Right forelimb (tissue), 1 donor: ENCODE measurements around the gene CPA3.

Experiments
- DNase-seq: peaks from one replicate; pipeline ENCODE4 v3.0.0-alpha.2; 2018

CPA3 gene

DNA sequence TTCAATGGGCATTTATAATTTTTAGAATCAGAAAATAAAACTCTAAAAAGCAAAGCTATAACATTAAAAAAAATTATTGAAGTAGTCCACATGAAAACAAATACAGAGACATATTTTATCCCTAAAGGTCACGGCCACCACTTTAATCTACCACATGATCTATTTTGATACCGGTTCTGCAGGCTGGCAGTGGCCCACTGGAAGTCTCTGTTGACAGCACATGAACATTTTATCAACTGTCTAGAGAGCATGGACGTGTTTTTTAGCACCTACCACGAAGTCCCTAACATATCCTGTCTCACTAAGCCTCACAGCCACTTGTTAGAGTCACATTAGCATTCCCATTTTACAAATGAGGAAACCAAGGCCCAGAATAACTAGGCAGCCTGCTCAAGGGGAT, 1.8 kb upstream of the CPA3 start:
- no peak for DNase-seq

DNA sequence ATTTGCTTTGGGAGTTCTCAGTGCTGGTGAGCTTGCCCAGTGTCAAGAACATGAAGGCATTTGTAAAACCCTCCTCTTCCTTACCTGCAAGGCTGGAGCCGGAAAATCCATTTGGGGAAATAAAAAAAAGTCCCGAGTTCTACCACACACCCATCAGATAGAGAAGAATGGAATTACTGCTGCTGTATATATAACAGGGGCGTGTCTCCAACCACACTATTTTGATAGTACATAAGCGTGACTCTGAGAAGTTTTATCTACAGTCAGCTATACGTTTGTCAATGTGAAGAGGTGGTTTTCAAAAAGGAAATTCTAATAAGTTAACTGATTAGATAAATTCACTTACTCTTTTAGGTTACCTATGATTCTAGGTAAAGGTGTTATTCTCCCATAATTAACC, 1.3 kb upstream of the CPA3 start:
- no peak for DNase-seq

DNA sequence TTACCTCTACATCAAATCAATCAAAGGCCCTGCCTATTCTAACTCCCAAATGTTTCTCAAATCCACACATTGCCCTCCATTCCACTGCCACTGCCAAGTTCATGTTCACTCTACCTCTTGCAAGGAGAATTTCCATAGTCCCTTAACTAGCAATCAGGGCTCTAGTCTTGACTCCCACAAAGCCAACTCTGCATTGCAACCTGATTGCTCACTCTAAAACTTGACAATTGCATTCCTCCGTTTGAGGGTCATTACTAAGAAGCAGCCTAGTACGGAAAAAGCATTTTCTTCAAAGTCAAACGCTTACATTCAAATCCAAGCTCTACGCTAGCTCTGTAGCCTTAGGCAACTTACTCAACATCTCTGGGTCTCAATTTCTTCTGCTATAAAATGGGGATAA, 1.2 kb downstream of the CPA3 start:
- DNase-seq: no peak

DNA sequence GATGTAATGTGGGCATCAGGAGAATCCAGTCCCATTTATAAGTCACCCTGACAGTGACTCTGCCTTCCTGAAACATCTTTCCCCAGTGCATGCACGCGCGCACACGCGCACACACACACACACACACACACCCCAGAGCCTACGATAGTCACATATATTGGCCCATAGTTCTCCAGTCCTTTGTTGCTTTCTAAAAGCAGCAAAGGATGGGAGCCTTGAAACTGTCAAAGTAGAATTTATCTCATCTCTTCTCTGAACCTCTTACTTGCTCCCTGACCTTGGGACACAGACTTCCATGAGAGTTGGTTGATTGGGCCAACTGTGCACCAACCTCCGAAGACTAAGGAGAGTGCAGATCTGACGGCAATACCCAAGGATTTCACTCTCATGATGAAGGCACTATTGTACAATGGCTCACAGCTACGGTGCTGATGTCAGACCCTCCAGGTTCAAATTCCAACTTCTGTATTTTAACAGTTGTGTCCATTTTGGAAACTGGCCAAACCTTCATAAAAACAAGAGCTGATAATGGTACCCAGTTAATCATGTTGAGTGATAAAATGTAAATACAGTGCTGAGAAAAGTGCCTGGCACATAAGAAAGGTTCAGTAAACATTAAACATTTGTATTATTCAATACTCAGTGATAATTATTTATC, 8.3 kb downstream of the CPA3 start:
- DNase-seq: no peak

DNA sequence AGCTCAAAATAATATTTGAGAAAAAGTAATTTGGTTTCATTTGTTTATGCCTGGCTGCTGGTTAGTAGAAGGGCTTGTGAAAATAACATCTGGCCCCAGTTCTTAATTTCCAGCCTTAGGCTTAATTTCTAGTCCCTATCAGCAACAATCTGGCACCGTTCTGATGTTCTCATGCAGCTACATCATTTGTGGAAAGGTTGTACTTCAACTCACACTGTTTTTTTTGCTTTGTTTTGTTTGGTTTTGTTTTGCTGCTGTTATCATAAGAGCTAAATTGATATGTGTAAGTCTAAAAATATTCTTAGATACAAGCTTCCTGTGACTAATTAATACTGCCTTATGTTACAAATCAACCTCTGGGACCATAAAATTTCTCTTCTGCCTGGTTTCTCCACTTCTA, 8.9 kb downstream of the CPA3 start:
- DNase-seq: no peak

DNA sequence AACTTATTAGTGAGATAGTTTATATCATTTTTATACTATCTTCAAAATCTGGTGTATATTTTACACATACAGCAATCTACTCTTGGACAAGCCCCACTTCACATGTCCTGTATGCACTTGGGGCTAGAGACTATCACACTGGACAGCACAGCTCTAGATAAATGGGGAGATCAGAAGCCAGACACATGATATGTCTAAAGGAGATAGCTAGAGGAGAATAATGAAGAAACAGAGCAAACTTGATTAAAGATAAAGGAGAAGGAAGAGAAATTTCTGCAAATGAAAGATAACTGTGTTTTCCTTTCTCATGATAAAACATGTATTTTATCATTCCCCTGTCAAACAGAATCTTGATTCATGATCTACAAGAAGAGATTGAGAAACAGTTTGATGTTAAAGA, 13.0 kb downstream of the CPA3 start:
- DNase-seq: no peak

DNA sequence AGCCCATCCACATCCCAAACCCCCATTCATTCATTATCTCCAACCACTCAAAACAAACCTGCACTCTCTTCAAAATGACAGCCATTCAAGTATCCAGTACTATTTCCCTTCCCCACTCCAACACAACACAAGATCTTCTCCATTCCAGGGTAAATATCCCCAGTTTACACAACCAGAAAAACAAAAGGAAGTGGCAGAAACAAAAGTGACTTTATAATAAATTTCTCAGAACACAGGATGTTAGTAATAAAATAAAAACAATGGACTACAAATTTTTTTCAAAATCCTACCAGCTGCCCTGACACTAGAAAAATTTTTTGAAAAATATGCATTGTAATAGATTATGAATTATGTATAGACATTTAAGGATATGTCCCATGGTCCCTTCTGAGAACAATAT, 14.2 kb downstream of the CPA3 start:
- DNase-seq: no peak

DNA sequence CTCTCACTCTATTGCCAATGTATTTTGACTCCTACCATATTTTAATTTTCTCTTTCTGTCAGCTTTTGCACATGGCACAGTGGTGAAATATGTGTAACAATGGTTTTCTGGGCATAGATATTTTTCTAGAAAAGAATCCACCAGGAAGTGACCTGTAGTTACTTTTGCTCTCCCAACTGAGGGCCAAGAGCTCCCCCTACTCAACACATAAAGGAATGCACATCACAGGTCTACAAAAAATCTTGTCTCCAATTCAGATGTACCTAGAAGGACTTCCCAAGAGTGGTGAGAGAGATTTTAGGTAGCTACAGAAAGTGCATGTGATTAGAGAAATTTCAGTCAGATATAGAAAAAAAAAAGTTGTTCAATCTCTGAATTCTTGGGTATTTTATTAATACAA, 15.6 kb downstream of the CPA3 start:
- DNase-seq: no peak

DNA sequence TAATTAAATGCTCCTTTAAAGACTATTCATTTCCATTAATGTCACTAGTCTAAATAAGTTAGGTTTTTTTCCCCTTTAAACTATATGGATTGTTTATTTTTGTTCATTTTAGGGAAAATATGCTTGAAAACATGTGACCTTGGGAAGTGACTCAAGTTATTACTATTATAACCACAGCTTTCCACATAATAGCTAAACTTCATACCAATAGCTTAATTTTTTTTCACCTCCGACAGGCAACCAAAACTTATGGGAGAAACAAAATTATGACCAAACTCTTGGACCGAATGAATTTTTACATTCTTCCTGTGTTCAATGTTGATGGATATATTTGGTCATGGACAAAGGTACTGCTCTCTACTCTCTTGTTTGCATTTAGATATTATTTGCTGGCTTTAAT, 16.2 kb downstream of the CPA3 start:
- no peak for DNase-seq

DNA sequence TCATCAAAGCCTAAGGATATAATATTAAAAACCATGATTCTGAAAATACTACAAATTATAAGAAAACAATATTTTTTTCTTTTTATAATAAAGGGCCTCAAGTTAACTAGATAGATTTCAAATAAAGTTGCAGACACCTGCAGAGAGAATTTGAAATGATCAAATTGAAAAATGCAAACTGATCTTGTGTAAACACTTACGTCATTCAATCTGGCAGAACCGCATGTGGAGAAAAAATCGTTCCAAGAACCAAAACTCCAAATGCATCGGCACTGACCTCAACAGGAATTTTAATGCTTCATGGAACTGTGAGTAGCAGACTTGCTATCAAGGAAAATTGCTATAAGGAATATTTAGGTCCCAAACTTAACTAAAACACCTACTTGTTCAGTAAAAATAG, 17.2 kb downstream of the CPA3 start:
- DNase-seq: no peak

DNA sequence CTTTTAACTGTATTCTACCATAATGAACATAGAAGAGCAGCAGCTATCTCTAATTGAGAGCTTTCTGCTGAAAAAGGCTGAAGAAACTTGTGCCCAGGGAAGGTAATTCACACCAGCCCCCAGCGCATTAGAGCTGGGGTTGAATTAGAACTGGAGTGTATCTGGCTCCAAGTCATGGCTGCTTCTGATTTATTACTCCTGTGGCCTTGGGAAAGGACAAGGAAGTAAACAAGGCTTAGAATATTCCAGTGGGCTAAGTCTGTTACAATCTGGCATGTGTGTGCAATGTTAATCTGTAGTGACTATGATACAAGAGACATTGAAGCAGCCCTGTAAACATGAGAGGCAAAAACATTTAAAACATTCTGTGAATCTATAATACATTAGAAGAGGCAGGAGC, 18.1 kb downstream of the CPA3 start:
- no peak for DNase-seq

DNA sequence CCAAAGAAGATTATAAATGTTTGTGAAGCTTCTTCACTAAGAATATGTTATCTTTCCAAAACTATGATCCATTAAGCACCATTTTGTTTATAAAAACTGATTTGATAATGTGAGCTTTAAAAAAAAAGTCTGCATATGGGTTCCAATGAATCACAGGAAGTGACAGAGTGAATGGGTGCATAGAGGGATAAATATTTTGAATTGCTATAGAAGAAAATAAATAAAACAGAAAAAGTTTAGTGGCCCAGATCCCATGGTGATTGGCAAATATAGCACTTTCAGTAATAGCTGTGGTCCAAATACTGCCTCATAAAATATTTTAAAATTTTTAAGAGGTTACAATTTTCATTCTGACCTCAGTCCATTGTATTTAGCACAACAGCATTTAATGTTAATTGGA, 19.2 kb downstream of the CPA3 start:
- no peak for DNase-seq

DNA sequence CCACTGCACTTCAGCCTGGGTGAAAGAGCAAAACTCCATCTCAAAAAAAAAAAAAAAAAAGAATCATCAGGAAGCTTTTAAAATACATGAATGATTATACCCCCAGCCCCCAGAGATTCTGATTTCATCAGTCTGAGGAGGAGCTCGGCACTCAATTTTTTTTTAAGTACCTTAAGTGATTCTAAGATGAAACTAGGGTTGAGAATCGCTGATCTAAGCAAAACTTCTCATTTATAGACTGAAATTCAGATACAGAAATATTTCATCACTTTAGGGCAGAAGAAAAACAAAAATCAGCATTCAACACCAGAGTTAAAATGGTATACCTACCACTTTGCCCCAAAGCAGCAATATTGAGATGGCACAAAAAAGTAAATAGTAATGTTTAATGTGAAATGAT, 24.7 kb downstream of the CPA3 start:
- no peak for DNase-seq

DNA sequence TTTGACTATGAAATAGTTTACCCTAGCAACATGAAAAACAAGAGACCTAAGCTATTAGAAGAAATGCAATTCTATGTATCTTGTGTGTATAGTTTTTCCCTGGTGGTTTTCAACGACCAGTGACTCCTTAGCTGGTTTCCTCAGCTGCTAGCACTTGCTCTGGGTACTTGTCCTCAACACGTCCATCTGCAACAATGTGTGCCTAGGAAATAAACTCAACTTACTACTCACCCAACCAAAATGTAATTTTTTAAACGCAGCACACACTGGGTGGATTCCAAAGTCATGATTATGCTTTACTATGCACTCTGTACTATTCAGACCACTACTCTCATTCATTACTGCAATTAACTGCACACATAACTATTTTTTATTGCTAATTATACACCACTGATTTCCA, 31.0 kb downstream of the CPA3 start:
- no peak for DNase-seq

DNA sequence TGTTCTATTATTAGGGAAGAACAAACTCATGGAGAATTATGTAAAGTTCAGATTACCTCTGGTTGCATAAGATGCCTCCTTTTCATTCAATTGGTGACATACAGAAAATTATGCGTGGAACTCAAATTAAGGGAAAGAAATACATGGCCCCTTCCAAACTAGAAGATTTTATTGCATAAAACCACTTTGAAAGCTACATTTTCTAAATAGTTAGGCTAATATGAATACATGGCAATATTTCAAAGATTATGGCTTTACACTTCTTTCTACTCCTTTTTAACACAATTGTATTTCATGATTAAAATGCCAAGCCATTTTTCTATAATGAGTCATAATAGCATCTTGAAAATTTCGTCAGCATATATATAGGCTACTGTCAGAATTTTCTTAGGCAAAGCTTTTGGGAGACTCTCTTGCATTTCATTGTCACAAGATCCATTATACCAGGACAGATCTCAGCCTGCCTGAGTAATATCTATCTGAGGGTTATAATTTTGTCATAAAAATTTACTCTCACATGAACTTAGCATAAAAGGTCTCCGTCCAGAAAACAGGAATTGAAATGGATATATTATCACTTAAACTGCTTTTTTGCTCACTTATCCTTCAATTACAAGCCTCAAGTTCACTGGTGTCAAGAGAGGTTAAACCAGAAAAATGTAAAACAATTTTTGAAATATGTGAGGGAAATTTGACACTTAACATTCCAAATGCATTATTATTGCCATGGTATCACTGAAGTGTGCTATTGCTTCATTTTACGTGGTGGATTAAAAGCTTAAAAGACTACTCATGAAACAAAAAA, 37.1 kb downstream of the CPA3 start:
- DNase-seq: no peak

DNA sequence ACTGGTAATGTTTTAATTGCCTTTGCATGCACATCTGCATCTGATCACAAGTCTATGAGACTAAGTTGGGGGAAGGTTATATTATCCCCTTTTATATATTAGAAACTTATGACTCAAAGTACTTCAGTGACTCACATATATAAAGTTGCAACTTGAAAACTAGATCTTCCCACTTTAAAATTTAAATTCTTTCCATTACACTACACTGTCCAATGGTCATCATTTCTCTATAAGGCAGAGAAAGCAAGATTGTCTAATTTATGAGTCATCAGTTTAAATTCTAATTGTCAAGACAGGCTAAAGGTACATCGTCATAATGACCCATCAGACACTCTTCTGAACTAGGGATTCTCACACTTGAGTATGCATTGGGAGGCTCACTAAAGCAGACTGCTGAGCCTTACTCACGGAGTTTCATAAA, 37.9 kb downstream of the CPA3 start:
- DNase-seq: no peak

DNA sequence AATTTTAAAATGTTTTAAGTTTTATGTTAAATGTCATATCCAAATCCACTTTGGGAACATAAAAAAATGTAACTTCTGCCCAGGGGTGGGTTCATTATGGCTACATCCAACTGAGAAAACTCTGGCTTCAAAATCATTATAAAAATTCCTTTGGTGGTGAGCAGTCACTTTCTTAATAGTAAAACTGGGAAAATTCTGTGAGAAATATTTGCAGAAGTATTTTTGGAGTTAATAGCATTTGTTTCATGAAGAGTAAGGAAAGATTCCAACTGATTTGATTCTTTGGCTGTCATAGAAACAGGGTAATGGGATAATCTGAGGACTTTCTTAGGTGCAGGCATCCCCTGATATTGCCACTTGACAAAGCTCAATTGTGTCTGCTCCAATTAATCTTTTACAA, 38.8 kb downstream of the CPA3 start:
- no peak for DNase-seq

DNA sequence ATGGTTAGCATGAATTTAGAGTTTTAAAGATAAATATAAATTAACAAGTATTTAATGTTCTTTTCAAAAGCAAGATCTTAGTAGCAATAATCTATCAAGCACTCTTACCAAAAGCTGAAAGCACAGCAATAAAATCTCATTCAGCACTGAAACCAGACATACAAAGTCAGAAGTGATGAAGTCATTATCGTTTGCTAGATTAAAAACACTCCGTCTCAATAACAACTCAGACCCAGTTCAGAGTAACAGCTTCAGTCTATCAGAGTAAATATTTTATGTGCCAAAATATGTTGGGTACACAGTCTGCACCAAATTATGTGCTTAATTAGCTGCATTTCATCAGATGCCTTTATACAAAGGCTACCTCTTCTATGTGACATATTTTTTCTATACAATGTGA, 41.6 kb downstream of the CPA3 start:
- DNase-seq: no peak

DNA sequence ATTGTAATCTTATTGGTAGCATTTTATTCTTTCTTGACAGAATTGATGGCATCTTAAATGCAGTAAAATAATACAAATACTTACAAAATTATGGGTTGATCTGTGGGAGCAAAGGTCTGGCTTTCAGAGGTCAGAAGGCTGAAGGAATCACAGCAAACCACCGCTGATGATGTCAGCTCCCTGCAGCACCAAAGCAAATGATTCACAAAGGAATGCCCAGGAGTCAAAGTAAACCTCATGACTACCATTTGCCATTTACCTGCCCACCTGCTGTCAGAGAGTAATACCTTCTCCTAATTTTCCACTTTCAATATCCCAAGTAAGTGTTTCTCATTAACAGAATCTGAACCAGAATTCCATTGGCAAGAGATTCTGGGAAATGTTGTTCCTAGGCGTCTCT, 46.1 kb downstream of the CPA3 start:
- DNase-seq: no peak

DNA sequence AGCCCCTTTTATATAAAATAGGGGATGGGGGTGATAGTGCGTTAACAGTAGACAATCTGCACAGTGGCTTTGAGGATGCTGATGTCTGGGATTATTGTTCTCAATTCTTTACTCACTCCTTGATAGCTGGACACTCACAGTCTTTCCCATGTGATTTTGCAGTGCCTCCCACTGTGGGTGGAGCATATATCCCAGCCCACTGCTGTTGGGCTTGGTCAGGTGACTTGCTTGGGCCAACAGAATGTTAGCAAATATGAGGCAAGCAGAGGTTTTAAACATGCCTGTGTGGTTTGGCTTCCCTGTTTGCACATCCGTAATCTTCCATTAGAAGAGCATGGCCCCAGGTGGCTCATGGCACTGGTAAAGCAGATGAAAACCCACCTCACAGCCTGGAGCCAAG, 46.5 kb downstream of the CPA3 start:
- DNase-seq: no peak

DNA sequence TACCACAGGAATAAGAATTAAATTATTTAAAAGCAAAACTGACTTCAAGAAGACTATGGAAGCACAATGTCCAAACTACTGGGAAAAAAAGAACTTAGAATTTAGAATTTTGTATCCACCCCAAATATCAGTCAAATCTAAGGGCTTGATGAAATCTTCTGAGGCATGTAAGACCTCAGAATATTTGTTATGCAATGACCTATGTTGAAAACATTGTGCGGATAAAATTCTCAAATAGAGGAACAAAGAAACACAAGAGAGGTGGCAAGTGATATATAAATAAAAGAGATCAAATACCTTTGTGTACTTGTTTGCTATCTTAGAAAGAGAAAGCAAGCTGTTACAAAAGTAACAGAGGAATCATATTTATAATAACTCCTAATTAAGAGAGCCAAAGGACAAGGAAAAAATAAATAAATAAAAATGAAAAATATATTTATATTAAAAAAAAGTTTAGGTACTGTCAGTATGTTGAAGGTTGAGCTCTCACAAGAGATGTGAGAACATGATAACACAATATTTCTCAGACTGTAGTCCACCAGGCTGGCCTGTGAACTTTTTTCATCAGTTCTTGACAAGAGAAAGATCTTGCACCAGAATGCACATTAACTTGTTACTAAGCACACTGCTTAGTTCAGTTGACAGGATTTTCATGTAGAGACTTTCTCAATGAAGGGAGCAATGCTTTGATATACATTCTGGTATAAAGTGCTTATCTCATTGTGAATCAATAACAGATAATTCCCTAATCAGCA, 50.0 kb downstream of the CPA3 start:
- DNase-seq: no peak

DNA sequence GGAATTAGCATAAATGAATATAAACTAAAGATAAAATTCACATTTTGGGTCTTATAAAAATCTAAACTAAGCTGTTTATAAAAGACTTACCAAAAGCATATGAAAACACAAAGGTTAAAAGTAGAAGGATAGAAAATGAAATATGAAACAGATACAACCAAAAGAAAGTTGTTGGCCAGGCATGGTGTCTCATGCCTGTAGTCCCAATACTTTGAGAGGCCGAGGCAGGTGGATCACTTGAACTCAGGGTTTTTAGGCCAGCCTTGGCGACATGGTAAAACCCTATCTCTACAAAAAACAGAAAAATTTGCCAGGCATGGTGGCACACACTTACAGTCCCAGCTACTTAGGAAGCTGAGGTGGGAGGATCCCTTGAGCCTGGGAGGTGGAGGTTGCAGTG, 51.0 kb downstream of the CPA3 start:
- no peak for DNase-seq

DNA sequence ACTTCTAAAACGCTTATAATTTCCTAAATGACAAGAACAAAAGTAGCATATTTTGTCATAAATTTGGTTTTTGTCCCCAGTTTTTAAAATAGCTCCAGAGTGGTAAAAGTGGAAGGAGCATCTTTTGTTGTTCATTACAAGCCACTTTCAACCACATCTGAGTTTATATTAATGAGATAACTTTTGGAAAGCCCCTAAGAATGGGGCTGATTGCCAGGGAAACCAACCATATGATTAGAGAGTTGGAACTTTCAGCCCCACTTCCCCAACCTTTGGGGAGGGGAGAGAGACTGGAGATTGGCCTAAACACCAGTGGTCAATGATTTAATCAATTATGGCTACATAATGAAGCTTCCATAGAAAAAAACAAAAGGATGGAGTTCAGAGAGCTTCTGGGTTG, 57.4 kb downstream of the CPA3 start:
- DNase-seq: no peak

DNA sequence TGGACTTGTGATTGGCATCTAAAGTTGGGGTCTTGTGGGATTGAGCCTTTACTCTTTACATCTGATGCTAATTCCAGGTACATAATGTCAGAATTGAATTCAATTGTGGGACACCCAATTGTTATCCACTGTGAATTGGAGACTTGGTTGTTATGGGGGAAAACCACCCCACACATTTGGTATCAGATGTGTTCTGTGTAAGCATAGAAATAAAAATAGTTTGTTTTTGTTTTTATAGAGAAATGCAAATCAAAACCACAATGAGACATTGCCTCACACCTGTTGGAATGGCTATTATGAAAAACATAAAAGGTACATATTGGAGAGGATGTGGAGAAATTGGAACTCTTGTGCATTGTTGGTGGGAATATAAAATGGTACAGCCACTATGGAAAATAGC, 58.5 kb downstream of the CPA3 start:
- DNase-seq: no peak
